Progenitor cell of endocrine pancreas (in vitro differentiated cells): ENCODE data around the gene DAB1. TPM values are rescaled to one million over a fixed set of nuclear protein-coding genes. Genes with fewer than 3 reads are reported as not detected.

Source experiments
- DNase-seq: peaks from one replicate; pipeline ENCODE4 v3.0.0; 2021; ENCODE audit warnings: low spot score; ENCODE audit not compliant: unreplicated experiment
- H3K27ac Mint-ChIP-seq: 2 replicates; pipeline ENCODE4 v1.8.0; 2021; ENCODE audit warnings: mild to moderate bottlenecking, moderate library complexity, mixed read lengths
- H3K27me3 Mint-ChIP-seq: 2 replicates; pipeline ENCODE4 v1.8.0; 2021; ENCODE audit warnings: mixed read lengths
- H3K36me3 Mint-ChIP-seq: 2 replicates; pipeline ENCODE4 v1.8.0; 2022; ENCODE audit warnings: mixed read lengths; ENCODE audit not compliant: insufficient read depth
- H3K4me1 Mint-ChIP-seq: 2 replicates; pipeline ENCODE4 v1.8.0; 2021; ENCODE audit warnings: low read depth, mixed read lengths
- H3K4me3 Mint-ChIP-seq: 2 replicates; pipeline ENCODE4 v1.8.0; 2021; ENCODE audit warnings: low read depth, mild to moderate bottlenecking, moderate library complexity, mixed read lengths
- H3K9me3 Mint-ChIP-seq: 2 replicates; pipeline ENCODE4 v1.8.0; 2021; ENCODE audit warnings: low read depth, mixed read lengths
- total RNA-seq: library from RNA; stranded (reverse); gene quantifications from 2 replicates; pipeline ENCODE4 v1.2.1, GENCODE V29; 2021
- TF ChIP-seq, protein P1 (sequence below): fragments of 200-600 bp; sonication (generic); IDR thresholded peaks from one replicate; pipeline ENCODE4 v1.5.0; 2021; ENCODE audit warnings: antibody characterized with exemption, mild to moderate bottlenecking; ENCODE audit not compliant: unreplicated experiment

Gene DAB1
- total RNA-seq, 1 donor from 2014 or later, result 4.8 TPM

DNA sequence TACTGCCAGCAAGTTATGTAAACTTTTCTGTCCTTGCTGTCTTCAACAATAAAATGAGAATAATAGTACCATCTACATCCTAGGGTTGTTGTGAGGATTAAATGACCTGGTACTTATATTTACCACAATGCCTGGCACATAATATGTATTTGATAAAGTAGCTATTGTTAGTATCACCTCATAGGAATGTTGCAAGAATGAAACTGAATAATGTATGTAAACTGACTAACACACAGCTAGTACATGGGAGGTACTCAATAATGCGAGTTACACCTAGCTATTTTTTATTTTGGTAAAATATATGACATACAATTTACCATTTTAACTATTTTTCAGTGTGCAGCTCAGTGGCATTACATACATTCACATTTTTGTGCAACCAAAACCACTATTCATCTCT, 289.1 kb downstream of the DAB1 start:
- Mint-ChIP-seq H3K36me3 (no peaks in the 10 kb centered on the region), H3K27me3 (no peaks in the 10 kb centered on the region), H3K27ac (no peak overlapping the region), H3K4me1 (no peaks in the 10 kb centered on the region), H3K9me3 (no peaks in the 10 kb centered on the region), H3K4me3 (no peak overlapping the region)
- DNase-seq, result no peak
- TF ChIP-seq, protein P1, sequence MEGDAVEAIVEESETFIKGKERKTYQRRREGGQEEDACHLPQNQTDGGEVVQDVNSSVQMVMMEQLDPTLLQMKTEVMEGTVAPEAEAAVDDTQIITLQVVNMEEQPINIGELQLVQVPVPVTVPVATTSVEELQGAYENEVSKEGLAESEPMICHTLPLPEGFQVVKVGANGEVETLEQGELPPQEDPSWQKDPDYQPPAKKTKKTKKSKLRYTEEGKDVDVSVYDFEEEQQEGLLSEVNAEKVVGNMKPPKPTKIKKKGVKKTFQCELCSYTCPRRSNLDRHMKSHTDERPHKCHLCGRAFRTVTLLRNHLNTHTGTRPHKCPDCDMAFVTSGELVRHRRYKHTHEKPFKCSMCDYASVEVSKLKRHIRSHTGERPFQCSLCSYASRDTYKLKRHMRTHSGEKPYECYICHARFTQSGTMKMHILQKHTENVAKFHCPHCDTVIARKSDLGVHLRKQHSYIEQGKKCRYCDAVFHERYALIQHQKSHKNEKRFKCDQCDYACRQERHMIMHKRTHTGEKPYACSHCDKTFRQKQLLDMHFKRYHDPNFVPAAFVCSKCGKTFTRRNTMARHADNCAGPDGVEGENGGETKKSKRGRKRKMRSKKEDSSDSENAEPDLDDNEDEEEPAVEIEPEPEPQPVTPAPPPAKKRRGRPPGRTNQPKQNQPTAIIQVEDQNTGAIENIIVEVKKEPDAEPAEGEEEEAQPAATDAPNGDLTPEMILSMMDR, result no peak

DNA sequence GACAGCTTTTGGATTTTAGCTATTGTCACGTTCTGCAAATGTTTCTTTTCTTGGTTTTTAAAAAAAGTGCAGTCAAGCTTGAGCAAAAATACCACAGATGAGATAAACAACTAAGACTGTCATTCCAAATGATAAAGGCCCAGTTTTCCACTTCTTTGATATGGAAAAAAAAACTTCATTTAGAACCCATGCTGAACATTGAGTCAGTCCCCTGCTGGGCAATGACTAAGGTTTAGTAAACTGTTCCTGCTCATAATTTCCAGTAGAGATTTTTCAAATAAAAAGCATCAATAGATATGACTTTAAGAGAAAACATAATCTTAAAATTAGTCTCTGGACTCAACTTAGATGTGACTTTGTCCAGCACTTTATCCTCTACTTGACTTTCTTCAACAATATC, 290.2 kb downstream of the DAB1 start:
- no peak overlapping the region for H3K4me3 Mint-ChIP-seq
- no peaks in the 10 kb centered on the region for H3K36me3 Mint-ChIP-seq
- H3K9me3 Mint-ChIP-seq, result no peaks in the 10 kb centered on the region
- DNase-seq, result no peak
- H3K27ac Mint-ChIP-seq, result no peak overlapping the region
- no peaks in the 10 kb centered on the region for H3K4me1 Mint-ChIP-seq
- H3K27me3 Mint-ChIP-seq, result no peaks in the 10 kb centered on the region
- TF ChIP-seq, protein P1, result no peak

DNA sequence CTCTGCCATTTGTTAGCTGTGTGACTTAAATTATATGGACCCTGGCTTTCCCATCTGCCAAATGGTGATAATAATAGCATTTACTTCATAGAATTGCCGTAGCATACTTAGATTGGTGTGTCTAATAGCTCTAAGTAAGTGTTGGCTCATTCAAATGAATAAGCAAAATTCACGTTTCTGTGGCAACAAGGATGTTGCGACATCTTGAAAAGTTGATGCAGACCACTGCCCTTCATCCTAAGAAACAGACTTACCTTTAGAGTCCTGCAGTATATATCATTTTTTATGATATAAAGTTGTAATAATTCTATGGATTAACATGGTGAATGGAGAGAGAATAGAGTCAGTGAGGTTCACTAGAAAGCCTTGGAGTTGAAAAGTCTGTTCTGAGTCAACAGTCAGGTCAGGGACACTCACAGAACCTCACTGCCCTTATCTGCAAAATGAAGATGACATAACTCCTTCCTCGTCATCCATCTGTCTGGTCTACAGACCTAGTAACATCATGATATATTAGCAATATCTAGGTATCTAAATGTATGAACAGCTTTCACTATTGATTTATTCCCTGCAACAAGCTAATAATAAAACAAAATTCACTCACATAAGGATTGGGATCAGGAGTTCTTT, 290.8 kb downstream of the DAB1 start:
- no peaks in the 10 kb centered on the region for H3K27me3 Mint-ChIP-seq
- no peaks in the 10 kb centered on the region for H3K4me1 Mint-ChIP-seq
- no peak overlapping the region for H3K4me3 Mint-ChIP-seq
- no peak overlapping the region for H3K27ac Mint-ChIP-seq
- H3K36me3 Mint-ChIP-seq, result no peaks in the 10 kb centered on the region
- TF ChIP-seq, protein P1, result no peak
- no peaks in the 10 kb centered on the region for H3K9me3 Mint-ChIP-seq
- DNase-seq, result no peak

- H3K27me3 Mint-ChIP-seq, result peaks cover under 1% of the 10 kb centered on the region
- H3K27ac Mint-ChIP-seq, result no peak overlapping the region
- no peaks in the 10 kb centered on the region for H3K4me1 Mint-ChIP-seq
- TF ChIP-seq, protein P1, result no peak
- H3K4me3 Mint-ChIP-seq, result no peak overlapping the region
- DNase-seq, result no peak
- no peaks in the 10 kb centered on the region for H3K36me3 Mint-ChIP-seq
- no peaks in the 10 kb centered on the region for H3K9me3 Mint-ChIP-seq
These were observed 292.0 kb downstream of the DAB1 start for GRCh38 chr1:57131701-57132394.

DNA sequence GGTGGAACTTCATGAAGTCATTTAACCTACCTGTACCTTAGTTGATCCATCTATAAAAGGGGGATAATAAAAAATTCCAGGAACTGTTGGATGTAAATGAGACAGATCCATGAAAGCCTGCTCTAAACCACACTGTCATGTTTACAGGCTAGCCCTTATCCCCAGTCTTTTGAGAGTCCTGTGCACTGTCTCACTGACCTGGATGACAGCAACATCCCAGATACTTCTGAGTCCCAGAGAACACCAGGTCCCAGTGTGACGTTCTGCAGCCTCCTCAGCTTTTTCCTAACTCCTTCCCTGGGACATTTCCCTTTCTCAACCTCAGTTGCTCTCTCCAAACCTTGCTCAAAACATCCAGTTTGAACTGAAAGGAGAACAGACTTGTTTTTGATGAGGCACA, 292.6 kb downstream of the DAB1 start:
- Mint-ChIP-seq H3K36me3 (no peaks in the 10 kb centered on the region), H3K27ac (no peak overlapping the region), H3K4me3 (no peak overlapping the region), H3K9me3 (no peaks in the 10 kb centered on the region), H3K4me1 (no peaks in the 10 kb centered on the region), H3K27me3 (peaks cover 3% of the 10 kb centered on the region)
- TF ChIP-seq, protein P1, result no peak
- no peak for DNase-seq
